Measurements from ENCODE around the gene GH2. TPM values are rescaled to one million over a fixed set of nuclear protein-coding genes. Genes with fewer than 3 reads are reported as not detected.

GH2 gene
- total RNA-seq, 1 donor from 2014 or later: not detected

DNA sequence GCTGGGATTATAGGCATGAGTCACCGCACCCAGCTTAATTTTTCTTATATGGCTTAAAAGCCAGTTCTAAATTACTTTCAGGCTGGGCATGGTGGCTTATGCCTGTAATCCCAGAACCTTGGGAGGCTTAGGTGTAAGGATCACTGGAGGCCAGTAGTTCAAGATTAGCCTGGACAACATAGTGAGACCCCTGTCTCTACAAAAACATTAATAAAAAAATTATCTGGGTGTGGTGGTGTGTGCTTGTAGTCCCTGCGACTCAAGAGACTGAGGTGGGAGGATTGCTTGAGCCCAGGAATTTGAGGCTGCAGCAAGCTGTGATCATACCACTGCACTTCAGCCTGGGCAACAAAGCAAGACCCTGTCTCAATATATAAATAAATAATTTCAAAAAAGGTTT is 28.5 kb downstream of the GH2 start:
- Histone ChIP-seq H3K27me3 (ENCODE audit: control insufficient read depth, insufficient read depth, low read length) (no peaks in the 10 kb centered on the region), H3K4me3 (ENCODE audit: low read depth, low read length) (no peak overlapping the region), H3K36me3 (ENCODE audit: control insufficient read depth, insufficient read depth, low read length) (no peaks in the 10 kb centered on the region)
- DNase-seq (ENCODE audit: low read depth) (no peak), FAIRE-seq (no peak)
- TF ChIP-seq, protein P1, sequence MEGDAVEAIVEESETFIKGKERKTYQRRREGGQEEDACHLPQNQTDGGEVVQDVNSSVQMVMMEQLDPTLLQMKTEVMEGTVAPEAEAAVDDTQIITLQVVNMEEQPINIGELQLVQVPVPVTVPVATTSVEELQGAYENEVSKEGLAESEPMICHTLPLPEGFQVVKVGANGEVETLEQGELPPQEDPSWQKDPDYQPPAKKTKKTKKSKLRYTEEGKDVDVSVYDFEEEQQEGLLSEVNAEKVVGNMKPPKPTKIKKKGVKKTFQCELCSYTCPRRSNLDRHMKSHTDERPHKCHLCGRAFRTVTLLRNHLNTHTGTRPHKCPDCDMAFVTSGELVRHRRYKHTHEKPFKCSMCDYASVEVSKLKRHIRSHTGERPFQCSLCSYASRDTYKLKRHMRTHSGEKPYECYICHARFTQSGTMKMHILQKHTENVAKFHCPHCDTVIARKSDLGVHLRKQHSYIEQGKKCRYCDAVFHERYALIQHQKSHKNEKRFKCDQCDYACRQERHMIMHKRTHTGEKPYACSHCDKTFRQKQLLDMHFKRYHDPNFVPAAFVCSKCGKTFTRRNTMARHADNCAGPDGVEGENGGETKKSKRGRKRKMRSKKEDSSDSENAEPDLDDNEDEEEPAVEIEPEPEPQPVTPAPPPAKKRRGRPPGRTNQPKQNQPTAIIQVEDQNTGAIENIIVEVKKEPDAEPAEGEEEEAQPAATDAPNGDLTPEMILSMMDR (IDR thresholded peaks at IDR 0.05; ENCODE audit: insufficient read depth, low read length, severe bottlenecking): no peak

DNA sequence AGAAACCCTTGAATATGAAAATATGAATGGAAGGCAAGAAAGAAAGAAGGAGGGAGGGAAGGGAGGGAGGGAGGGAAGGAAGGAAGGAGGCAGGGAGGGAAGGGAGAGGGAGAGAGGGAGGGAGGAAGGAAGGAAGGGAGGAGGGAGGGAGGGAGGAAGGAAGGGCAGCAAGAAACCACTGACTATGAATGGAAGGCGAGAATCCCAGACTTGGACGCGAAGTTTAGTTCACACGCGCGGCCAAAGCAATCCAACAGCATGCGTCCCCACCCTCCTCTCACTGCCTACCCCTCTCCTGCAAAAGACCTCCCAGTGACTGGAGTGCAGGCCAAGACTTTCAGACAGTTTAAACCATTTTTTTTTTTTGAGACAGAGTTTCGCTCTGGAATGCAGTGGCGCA is 31.3 kb downstream of the GH2 start:
- TF ChIP-seq, protein P1 (IDR thresholded peaks at IDR 0.05; ENCODE audit: insufficient read depth, low read length, severe bottlenecking): no peak
- FAIRE-seq (no peak), DNase-seq (ENCODE audit: low read depth) (no peak)
- Histone ChIP-seq H3K36me3 (ENCODE audit: control insufficient read depth, insufficient read depth, low read length) (no peaks in the 10 kb centered on the region), H3K4me3 (ENCODE audit: low read depth, low read length) (no peak overlapping the region), H3K27me3 (ENCODE audit: control insufficient read depth, insufficient read depth, low read length) (no peaks in the 10 kb centered on the region)

DNA sequence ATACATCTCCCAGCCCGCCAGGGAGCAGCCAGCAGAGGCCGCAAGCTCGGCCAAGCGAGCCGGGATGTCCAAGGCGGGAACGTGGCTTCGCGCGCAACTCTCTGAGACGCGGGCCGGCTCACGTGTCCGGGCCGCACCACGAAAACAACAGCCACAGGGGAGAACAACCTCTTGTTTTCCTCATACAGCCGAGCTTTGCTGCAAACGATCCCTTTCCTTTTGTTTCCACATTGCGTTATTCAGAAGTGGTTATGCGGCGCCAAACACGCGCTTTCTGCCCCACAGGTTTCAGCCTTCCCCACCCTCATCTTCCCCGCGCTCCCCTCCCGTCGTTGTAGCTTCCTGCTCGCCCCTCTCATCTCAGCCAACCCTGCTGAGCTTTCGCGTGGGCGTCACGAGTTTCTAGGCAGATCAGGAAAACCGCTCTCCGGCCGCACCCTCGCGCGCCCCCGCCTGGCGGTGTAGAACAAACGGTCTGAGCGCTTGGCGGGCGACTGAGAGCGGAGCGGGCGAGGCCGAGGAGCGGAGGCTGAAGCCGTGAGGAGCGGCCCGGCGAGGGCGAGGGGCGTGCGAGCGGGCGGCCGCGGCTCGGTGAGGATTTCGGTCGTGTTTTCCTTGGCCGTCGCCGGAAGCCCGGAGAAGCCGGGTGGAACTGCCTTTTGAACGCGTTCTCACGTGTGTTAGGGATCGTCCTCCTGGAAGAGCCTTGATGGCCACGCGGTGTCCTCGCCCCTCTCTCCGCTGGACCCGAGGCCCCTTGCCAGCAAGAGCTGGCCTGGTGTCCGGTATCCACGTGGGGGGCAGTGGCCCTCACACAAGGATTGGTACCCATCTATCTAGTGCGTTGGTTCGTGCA is 32.7 kb downstream of the GH2 start:
- DNase-seq (ENCODE audit: low read depth) (peak; percentile 72), FAIRE-seq (no peak)
- H3K36me3 ChIP-seq (ENCODE audit: control insufficient read depth, insufficient read depth, low read length): no peaks in the 10 kb centered on the region
- peak overlapping the region; percentile 8 for H3K4me3 ChIP-seq (ENCODE audit: low read depth, low read length)
- H3K27me3 ChIP-seq (ENCODE audit: control insufficient read depth, insufficient read depth, low read length): no peaks in the 10 kb centered on the region
- TF ChIP-seq, protein P1 (IDR thresholded peaks at IDR 0.05; ENCODE audit: insufficient read depth, low read length, severe bottlenecking): peak; percentile 74

DNA sequence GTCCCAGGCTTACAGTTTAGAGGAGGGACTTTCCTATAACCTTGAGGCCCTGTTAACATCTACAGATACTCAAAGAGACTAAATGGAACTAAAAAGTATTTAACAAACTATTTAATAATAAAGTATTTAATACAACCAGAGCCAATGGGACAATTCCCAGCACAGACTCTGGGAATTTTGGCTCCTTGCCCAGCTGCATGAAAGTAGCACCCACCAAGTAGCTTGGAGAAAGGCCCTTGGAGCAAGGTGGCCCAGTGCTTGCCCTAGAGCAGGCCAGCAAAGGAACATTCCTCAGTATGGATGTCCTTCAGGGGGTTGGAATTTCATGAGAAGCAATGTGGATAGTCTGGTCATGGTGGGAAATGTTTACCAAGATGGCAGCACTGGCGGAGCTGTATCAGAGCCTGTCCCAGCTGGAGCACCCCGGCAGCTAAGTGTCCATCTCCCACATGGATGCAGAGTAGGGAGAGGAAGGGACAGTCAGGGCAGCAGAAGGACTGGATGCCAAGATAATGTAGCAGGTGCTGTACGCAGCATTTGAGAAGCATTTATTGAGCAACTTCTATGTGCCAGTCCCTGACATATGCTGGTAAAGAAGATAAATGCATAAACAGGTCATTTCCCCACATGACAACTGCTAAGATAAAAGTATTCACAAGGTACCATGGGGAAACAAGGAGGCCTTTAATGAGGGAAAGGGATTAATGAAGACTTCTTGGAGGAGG is 34.1 kb downstream of the GH2 start:
- Histone ChIP-seq H3K4me3 (ENCODE audit: low read depth, low read length) (no peak overlapping the region), H3K36me3 (ENCODE audit: control insufficient read depth, insufficient read depth, low read length) (no peaks in the 10 kb centered on the region), H3K27me3 (ENCODE audit: control insufficient read depth, insufficient read depth, low read length) (no peaks in the 10 kb centered on the region)
- TF ChIP-seq, protein P1 (IDR thresholded peaks at IDR 0.05; ENCODE audit: insufficient read depth, low read length, severe bottlenecking): no peak
- DNase-seq (ENCODE audit: low read depth) (no peak), FAIRE-seq (no peak)

DNA sequence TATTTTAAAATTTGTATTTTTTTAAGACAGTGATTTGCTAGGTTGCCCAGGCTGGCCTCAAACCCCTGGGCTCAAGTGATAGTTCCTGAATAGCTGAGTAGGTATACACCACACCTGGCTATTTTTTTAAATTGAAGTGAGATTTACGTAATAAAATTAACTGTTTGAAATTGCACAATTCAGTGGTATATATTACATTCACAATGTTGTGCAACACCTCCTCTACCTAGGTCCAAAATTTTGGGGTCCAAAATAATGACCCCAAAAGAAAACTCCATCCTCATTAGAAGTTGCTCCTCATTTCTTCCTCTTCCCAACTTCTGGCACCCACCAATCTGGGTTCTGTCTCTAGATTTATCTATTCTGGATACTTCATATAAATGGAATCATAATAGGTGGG is 36.2 kb downstream of the GH2 start:
- Histone ChIP-seq H3K27me3 (ENCODE audit: control insufficient read depth, insufficient read depth, low read length) (no peaks in the 10 kb centered on the region), H3K4me3 (ENCODE audit: low read depth, low read length) (no peak overlapping the region), H3K36me3 (ENCODE audit: control insufficient read depth, insufficient read depth, low read length) (no peaks in the 10 kb centered on the region)
- FAIRE-seq (no peak), DNase-seq (ENCODE audit: low read depth) (no peak)
- TF ChIP-seq, protein P1 (IDR thresholded peaks at IDR 0.05; ENCODE audit: insufficient read depth, low read length, severe bottlenecking): no peak

Data from bronchial epithelial cell (primary cell).